ENCODE measurements around the gene PI4KA. TPM values are rescaled to one million over a fixed set of nuclear protein-coding genes. Genes with fewer than 3 reads are reported as not detected.
"Not testable (repeated sequence)": the region's sequence is repeated elsewhere in the genome, so short reads cannot be mapped to it uniquely, and the experiment has no call there.

Gene PI4KA
- total RNA-seq, 4 donors from 2014 or later, result 62.1 to 97.2 (median 86.9) TPM

- DNase-seq (ENCODE audit: low spot score) (no peak), ATAC-seq (ENCODE audit: low FRiP score) (no peak)
- TF ChIP-seq, protein P1, sequence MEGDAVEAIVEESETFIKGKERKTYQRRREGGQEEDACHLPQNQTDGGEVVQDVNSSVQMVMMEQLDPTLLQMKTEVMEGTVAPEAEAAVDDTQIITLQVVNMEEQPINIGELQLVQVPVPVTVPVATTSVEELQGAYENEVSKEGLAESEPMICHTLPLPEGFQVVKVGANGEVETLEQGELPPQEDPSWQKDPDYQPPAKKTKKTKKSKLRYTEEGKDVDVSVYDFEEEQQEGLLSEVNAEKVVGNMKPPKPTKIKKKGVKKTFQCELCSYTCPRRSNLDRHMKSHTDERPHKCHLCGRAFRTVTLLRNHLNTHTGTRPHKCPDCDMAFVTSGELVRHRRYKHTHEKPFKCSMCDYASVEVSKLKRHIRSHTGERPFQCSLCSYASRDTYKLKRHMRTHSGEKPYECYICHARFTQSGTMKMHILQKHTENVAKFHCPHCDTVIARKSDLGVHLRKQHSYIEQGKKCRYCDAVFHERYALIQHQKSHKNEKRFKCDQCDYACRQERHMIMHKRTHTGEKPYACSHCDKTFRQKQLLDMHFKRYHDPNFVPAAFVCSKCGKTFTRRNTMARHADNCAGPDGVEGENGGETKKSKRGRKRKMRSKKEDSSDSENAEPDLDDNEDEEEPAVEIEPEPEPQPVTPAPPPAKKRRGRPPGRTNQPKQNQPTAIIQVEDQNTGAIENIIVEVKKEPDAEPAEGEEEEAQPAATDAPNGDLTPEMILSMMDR (IDR thresholded peaks at IDR 0.05), result no peak
Measured at GRCh38 chr22:20829491-20830134, 29.0 kb downstream of the PI4KA start.

DNA sequence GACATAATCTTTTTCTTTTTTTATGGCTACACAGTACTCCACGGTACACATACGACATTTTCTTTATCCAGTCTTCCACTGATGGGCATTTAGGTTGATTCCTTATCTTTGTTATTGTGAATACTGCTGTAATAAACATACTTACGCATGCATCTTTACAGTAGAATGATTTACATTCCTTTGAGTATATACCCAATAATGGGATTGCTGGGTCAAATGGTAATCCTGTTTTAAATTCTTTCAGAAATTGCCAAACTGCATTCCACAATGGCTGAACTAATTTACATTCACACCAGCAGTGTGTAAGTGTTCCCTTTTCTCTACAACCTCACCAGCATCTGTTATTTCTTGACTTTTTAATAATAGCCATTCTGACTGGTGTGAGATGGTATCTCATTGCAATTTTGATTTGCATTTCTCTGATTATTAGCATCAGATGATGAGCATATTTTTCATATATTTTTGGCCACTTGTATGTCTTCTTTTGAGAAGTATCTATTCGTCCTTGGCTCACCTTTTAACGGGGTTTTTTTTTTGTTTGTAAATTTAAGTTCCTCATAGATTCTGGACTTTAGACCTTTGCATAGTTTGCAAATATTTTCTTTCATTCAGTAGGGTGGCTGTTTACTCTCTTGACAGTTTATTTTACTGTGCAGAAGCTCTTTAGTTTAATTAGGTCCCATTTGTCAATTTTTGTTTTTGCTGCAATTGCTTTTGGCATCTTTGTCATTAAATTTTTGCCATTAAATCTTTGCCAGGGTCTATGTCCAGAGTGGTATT, 32.0 kb downstream of the PI4KA start:
- not testable (repeated sequence) for DNase-seq (ENCODE audit: low spot score); ATAC-seq (ENCODE audit: low FRiP score)

DNA sequence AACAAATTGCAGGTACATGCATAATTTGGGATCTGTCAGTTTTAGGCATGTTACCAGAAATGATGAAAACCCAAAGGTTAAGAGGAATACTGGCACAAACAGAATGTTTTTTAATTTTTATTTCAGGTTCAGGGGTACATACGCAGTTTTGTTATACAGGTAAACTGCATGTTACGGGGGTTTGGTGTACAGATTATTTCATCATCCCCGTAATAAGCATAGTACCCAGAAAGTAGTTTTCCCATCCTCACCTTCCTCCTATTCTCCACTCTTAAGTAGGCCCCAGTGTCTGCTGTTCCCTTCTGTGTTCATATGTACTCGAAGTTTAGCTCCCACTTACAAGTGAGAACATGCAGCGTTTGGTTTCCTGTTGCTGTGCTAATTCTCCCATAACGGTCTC, 33.0 kb downstream of the PI4KA start:
- DNase-seq (ENCODE audit: low spot score), result no peak
- TF ChIP-seq, protein P1 (IDR thresholded peaks at IDR 0.05), result no peak
- no peak for ATAC-seq (ENCODE audit: low FRiP score)

- ATAC-seq (ENCODE audit: low FRiP score); DNase-seq (ENCODE audit: low spot score): not testable (repeated sequence)
Measured at GRCh38 chr22:20825216-20825615, 33.4 kb downstream of the PI4KA start.

GRCh38 chr22:20823264-20823663, 35.3 kb downstream of the PI4KA start:
- ATAC-seq (ENCODE audit: low FRiP score), result no peak
- DNase-seq (ENCODE audit: low spot score), result no peak
- TF ChIP-seq, protein P1 (IDR thresholded peaks at IDR 0.05), result no peak

GRCh38 chr22:20822240-20822639, 36.4 kb downstream of the PI4KA start:
- DNase-seq (ENCODE audit: low spot score), result no peak
- no peak for ATAC-seq (ENCODE audit: low FRiP score)
- TF ChIP-seq, protein P1 (IDR thresholded peaks at IDR 0.05), result no peak

DNA sequence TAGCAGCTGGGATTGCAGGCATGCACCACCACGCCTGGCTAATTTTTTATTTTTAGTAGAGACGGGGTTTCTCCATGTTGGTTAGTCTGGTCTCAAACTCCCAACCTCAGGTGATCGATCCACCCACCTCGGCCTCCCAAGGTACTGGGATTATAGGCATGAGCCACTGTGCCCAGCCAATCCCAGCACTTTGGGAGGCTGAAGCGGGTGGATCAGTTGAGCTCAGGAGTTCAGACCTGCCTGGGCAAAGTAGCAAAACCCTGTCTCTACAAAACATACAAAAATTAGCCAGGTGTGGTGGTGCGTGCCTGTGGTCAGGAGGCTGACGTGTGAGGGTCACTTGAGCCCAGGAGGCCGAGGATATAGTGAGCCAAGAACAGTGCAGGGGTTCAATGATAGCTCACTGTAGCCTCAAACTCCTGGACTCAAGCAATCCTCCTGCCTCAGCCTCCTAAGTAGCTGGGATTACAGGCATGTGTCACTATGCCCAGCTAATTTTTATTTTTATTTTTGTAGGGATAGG, 36.8 kb downstream of the PI4KA start:
- not testable (repeated sequence) for ATAC-seq (ENCODE audit: low FRiP score); DNase-seq (ENCODE audit: low spot score)

GRCh38 chr22:20819471-20819870, 39.1 kb downstream of the PI4KA start:
- ATAC-seq (ENCODE audit: low FRiP score) (no peak), DNase-seq (ENCODE audit: low spot score) (no peak)
- TF ChIP-seq, protein P1 (IDR thresholded peaks at IDR 0.05), result no peak

Measured in omental fat pad (tissue), 4 donors.